C4-2B (cell line): ENCODE data around the gene GLRA2.

Experiments used
- CTCF ChIP-seq: fragments of 450-650 bp; conservative IDR thresholded peaks from 2 replicates; pipeline ENCODE4 v1.5.1; 2017; ENCODE audit warnings: mild to moderate bottlenecking
- ZFX ChIP-seq: fragments of 450-650 bp; IDR thresholded peaks from 2 replicates; pipeline ENCODE4 v1.6.1; 2017

- TF ChIP-seq CTCF (no peak), ZFX (no peak)
These were observed 61.5 kb downstream of the GLRA2 start for GRCh38 chrX:14590693-14591424.
